ENCODE measurements around the gene DAPK1.

DAPK1 gene

DNA sequence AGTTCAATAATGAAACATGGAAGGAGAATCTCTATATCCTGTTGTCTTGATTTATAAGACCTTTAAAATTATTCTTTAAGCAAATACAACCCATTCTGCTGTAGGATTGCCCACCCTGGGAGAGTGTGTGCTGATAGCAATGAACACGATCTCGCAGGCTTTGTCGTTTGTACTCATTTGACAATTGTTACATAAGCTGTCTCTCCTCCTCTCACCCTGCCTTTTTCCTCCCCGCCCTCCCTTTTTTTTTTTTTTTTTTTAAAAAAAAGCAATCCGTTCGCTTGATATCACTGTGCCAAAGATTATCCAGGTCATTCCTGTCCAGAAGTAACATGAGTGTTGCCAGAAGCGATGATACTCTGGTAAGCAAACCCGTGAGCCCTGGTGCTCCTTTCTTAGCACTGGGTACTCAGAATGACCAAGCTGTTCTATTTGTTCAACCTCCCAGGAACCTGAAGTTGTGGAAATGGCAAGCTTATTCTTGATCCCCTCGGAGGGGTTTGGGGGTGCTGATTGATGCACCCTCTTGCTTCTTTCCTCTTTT is 145.5 kb downstream of the DAPK1 start:
- DNase-seq, result no peak
- peaks cover 2% of the 10 kb centered on the region for H3K27me3 Mint-ChIP-seq
- H3K9me3 Mint-ChIP-seq, result no peaks in the 10 kb centered on the region
- H3K36me3 Mint-ChIP-seq (ENCODE audit: low read depth), result no peaks in the 10 kb centered on the region
- H3K4me1 Mint-ChIP-seq (ENCODE audit: low read depth), result peaks cover 3% of the 10 kb centered on the region
- H3K27ac Mint-ChIP-seq, result no peak overlapping the region
- no peak overlapping the region for H3K4me3 Mint-ChIP-seq

DNA sequence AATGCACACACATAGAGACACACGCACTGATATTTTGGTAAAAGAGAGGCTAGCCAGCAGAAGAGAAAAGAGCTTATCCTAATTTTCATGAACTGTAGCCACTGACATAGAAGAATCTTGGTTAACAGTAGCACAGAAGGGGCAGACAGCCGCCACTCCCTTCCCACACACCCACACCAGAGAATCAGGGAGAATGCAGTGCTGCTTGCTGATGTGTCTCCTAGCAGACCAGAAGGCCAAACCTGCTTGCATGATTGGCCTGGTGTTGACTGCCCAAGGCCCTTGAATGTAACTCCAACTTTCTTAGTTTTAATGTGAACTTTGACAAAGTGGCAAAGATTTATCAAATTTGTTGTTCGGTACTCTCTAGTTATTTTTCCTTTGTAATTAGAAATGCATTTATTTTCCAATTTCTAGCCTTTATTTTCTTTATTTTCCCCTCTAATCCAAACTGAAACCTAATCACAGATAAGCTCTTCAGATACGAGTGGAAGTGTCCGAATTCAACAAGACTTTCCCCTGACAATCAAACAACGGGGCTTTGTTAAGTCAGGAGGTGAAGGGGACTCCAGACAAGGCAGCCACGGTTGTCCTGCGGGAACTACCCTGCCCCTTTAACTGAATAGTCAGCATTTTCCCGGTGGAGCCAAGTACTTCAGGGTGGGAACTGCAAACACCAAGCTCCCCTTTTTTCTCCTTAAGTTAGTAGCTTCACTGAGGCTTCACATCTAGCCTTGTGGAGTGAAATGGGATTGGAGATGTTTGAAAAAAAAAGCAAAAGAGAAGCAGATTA is 146.3 kb downstream of the DAPK1 start:
- Mint-ChIP-seq H3K27me3 (peaks cover 2% of the 10 kb centered on the region), H3K27ac (no peak overlapping the region), H3K4me3 (no peak overlapping the region), H3K9me3 (no peaks in the 10 kb centered on the region), H3K4me1 (ENCODE audit: low read depth) (peaks cover 3% of the 10 kb centered on the region), H3K36me3 (ENCODE audit: low read depth) (no peaks in the 10 kb centered on the region)
- DNase-seq, result no peak

GRCh38 chr9:87644659-87645058 is 147.0 kb downstream of the DAPK1 start:
- Mint-ChIP-seq H3K4me1 (ENCODE audit: low read depth) (peaks cover 3% of the 10 kb centered on the region), H3K27ac (no peak overlapping the region), H3K36me3 (ENCODE audit: low read depth) (no peaks in the 10 kb centered on the region), H3K27me3 (peaks cover 2% of the 10 kb centered on the region), H3K9me3 (no peaks in the 10 kb centered on the region), H3K4me3 (no peak overlapping the region)
- no peak for DNase-seq

DNA sequence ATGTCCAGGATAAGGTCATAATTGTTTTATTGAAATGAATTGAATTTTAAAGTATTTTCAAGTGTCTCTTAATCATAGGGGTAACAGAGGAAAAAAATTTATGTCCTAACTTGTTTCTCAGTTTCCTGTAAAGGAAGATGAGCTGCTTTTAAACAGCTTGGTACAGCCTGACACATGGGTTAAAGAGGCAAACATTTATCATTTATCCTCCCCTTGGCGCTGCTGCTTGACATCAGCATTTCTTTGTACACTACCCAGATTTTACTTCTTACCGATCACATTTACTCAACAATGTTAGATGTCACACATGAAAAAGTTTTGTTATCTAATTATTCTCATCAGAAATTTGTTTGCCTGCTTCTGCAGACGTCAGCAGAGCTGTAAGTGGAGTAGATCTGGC is 148.9 kb downstream of the DAPK1 start:
- H3K4me3 Mint-ChIP-seq, result no peak overlapping the region
- H3K9me3 Mint-ChIP-seq, result no peaks in the 10 kb centered on the region
- H3K27me3 Mint-ChIP-seq, result peaks cover 2% of the 10 kb centered on the region
- no peak overlapping the region for H3K27ac Mint-ChIP-seq
- H3K36me3 Mint-ChIP-seq (ENCODE audit: low read depth), result no peaks in the 10 kb centered on the region
- peaks cover 3% of the 10 kb centered on the region for H3K4me1 Mint-ChIP-seq (ENCODE audit: low read depth)
- no peak for DNase-seq

DNA sequence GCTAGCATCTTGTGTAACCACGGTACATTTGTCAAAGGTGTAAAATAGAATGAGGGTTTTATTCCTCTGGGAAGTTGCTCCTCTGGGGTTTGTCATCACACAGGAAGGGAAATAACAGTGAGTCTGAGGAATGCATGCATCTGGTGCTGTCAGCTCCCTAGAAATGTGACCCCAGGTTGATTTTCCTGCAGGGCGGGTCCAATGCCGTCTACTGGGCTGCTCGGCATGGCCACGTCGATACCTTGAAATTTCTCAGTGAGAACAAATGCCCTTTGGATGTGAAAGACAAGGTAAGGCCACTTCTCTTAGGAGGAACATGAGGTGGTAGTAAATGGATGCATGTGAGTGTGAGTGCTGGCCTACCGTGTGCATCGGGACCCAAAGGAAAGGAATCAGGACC is 149.4 kb downstream of the DAPK1 start:
- H3K27me3 Mint-ChIP-seq, result peaks cover 2% of the 10 kb centered on the region
- no peaks in the 10 kb centered on the region for H3K36me3 Mint-ChIP-seq (ENCODE audit: low read depth)
- H3K9me3 Mint-ChIP-seq, result no peaks in the 10 kb centered on the region

DNA sequence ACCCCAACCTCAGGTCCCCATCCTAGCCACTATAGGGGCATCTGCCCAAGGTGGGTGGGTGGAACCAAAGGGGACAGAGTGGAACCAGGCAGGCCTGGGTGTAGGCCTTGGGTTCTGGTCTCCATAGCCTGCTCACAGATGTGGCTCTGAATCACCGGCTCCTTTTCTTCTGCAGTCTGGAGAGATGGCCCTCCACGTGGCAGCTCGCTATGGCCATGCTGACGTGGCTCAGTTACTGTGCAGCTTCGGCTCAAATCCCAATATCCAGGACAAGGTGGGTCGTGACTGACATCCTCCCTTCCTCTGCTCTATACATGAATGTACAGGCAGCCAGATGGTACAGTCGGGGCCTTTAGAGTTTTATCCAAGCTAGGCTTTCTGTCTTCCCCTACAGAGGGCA is 150.9 kb downstream of the DAPK1 start:
- Mint-ChIP-seq H3K9me3 (no peaks in the 10 kb centered on the region), H3K4me3 (no peak overlapping the region), H3K4me1 (ENCODE audit: low read depth) (no peaks in the 10 kb centered on the region), H3K27ac (no peak overlapping the region), H3K36me3 (ENCODE audit: low read depth) (no peaks in the 10 kb centered on the region), H3K27me3 (peaks cover 2% of the 10 kb centered on the region)
- DNase-seq, result no peak

More for the DNA sequence above, 149.4 kb downstream of the DAPK1 start:
- Mint-ChIP-seq H3K4me1 (ENCODE audit: low read depth) (no peaks in the 10 kb centered on the region), H3K27ac (no peak overlapping the region), H3K4me3 (no peak overlapping the region)
- no peak for DNase-seq

DNA sequence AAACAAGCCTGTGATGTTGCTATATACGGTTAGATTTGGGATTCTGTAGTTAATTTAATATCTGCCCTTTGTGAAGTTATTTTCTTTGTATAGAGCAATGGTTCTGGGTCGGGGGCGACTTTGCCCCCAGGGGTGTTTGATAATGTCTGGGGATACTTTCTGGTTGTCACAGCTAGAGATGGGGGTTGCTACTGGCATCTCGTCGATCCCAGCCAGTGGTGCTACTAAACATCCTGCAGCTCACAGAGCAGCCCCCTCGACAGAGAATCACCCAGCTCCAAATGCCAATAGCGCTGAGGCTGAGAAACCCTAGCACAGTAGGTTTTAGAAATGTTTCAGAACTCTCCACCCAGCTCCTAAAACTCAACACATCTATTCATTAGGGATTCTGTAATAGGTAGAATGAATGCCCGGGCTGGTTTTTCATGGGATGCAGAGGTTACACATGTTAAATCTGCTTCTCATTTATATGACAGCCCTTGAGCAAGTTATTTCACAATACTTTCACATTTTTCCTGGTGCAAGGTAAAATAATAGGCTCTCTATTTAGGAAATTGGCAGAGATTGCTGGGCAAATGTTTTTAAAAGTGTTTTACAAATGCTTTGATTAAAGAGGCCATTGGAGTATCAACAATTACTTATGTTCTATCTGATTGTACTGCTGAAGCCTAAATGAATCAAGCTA is 153.1 kb downstream of the DAPK1 start:
- no peak for DNase-seq
- H3K9me3 Mint-ChIP-seq, result no peaks in the 10 kb centered on the region
- H3K27ac Mint-ChIP-seq, result no peak overlapping the region
- peaks cover 2% of the 10 kb centered on the region for H3K27me3 Mint-ChIP-seq
- H3K36me3 Mint-ChIP-seq (ENCODE audit: low read depth), result no peaks in the 10 kb centered on the region
- H3K4me3 Mint-ChIP-seq, result no peak overlapping the region
- H3K4me1 Mint-ChIP-seq (ENCODE audit: low read depth), result no peaks in the 10 kb centered on the region

DNA sequence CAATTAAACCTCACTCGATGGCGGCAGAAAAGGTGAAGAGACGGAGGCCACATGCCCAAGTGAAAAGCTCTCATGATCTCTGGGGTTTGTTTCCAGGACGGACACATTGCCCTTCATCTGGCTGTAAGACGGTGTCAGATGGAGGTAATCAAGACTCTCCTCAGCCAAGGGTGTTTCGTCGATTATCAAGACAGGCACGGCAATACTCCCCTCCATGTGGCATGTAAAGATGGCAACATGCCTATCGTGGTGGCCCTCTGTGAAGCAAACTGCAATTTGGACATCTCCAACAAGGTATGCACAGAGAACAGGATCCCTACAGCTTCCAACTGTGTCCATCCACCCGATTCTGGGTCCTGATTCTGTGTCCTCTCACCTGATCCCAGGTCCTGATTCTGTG is 153.8 kb downstream of the DAPK1 start:
- no peak for DNase-seq
- Mint-ChIP-seq H3K4me1 (ENCODE audit: low read depth) (no peaks in the 10 kb centered on the region), H3K36me3 (ENCODE audit: low read depth) (no peaks in the 10 kb centered on the region), H3K4me3 (no peak overlapping the region), H3K9me3 (no peaks in the 10 kb centered on the region), H3K27me3 (peaks cover 2% of the 10 kb centered on the region), H3K27ac (no peak overlapping the region)

GRCh38 chr9:87653941-87654340 is 156.3 kb downstream of the DAPK1 start:
- H3K4me1 Mint-ChIP-seq (ENCODE audit: low read depth), result no peaks in the 10 kb centered on the region
- no peak overlapping the region for H3K27ac Mint-ChIP-seq
- H3K27me3 Mint-ChIP-seq, result no peaks in the 10 kb centered on the region
- no peaks in the 10 kb centered on the region for H3K9me3 Mint-ChIP-seq
- H3K36me3 Mint-ChIP-seq (ENCODE audit: low read depth), result no peaks in the 10 kb centered on the region
- no peak overlapping the region for H3K4me3 Mint-ChIP-seq
- no peak for DNase-seq

DNA sequence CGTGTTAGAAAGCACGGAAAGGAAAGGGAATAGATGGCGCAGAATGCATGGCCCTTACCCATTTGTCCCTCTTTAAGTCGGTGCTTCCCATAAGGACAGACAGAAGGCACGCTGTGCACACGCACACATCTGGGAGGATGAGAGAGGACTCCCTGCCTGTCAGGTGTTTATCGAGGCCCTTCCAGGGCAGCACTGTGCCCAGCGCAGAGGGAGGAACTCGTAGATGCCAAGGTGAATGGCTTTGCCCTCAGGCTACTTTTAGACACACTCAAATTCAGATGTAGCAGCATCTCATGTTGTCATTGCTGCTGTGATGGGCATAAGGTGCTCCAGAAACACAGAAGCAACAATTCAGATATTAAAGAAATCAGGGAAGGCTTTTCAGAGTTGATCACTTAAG is 158.1 kb downstream of the DAPK1 start:
- Mint-ChIP-seq H3K4me3 (no peak overlapping the region), H3K27ac (no peak overlapping the region), H3K36me3 (ENCODE audit: low read depth) (no peaks in the 10 kb centered on the region)

DNA sequence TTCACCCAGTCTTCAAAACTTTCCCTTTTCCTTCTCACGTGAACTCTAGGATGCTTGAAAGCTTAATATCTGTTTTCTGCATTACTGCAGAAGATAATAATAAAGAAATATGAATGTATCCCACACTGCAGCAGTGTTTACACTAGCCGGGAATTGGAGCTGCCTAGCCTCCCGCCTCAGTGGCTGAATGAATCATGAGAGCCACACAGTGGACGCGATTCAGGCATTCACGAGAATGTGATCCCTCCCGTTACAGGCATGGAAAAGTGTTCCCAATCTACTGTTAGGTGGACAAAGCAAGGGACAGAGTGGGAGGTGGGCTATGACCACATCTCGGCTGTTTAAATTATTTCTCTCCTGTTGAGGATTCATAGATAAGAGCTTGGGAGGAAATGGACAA is 158.8 kb downstream of the DAPK1 start:
- Mint-ChIP-seq H3K36me3 (ENCODE audit: low read depth) (no peaks in the 10 kb centered on the region), H3K4me3 (no peak overlapping the region), H3K4me1 (ENCODE audit: low read depth) (peaks cover 4% of the 10 kb centered on the region), H3K27me3 (no peaks in the 10 kb centered on the region), H3K9me3 (no peaks in the 10 kb centered on the region), H3K27ac (no peak overlapping the region)
- no peak for DNase-seq

More for the DNA sequence above, 158.1 kb downstream of the DAPK1 start:
- no peak for DNase-seq
- Mint-ChIP-seq H3K4me1 (ENCODE audit: low read depth) (no peaks in the 10 kb centered on the region), H3K27me3 (no peaks in the 10 kb centered on the region), H3K9me3 (no peaks in the 10 kb centered on the region)

DNA sequence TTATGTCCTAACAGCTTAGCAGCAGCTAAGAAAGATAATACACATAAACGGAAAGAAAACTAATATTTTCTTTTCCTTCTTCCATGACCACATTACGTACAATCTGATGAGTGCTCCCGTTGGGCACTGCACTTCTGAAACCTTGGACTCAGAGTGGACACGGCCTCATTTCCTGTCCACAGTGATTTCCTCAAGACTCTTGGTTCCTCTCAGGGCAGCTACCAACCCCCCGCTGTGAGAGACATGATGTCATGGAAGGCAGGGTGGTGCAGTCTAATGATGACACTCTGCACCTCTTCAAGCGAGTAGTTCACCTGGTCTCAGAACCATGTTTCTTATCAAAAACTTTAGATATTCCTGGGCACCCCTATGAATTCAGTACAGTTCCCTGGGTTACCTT is 159.5 kb downstream of the DAPK1 start:
- H3K27ac Mint-ChIP-seq, result no peak overlapping the region
- H3K4me3 Mint-ChIP-seq, result no peak overlapping the region
- no peak for DNase-seq
- no peaks in the 10 kb centered on the region for H3K9me3 Mint-ChIP-seq
- peaks cover 8% of the 10 kb centered on the region for H3K4me1 Mint-ChIP-seq (ENCODE audit: low read depth)
- H3K27me3 Mint-ChIP-seq, result no peaks in the 10 kb centered on the region
- no peaks in the 10 kb centered on the region for H3K36me3 Mint-ChIP-seq (ENCODE audit: low read depth)

DNA sequence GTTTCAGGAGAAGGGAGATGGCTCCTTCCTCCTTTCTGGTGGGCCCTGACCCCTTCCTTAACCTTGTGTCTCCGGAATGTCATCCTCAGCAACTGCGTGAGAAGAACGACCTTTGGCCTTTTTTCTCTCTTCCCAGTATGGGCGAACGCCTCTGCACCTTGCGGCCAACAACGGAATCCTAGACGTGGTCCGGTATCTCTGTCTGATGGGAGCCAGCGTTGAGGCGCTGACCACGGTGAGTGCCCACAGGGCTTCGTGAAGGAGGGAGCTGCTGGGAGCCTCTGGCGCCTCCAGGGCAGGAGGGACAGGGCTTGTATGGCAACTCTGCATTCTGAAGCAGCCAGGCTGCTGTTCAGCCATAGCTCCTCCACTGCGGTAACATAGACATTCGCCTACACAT is 160.2 kb downstream of the DAPK1 start:
- Mint-ChIP-seq H3K4me3 (no peak overlapping the region), H3K27ac (no peak overlapping the region)
- no peak for DNase-seq

DNA sequence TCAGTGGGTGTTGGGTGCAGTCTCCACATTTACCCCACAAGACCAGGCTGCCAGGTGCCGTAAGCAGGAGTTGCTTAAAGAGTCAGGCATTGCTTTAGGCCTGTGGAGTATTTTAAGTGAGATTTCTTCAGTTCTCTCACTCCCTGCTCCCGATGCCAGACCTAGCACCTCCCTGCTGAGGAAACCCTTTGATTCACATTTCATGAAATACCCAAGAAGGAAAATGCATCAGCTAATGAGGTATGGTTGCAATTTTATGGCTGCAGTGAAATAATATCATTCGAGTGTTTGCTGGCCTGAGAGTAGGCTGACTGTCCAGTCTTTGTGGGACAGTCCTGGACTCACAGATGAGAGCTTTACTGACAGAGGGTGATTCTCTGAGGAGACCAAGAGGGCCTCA is 160.8 kb downstream of the DAPK1 start:
- Mint-ChIP-seq H3K27ac (no peak overlapping the region), H3K9me3 (no peaks in the 10 kb centered on the region), H3K4me3 (no peak overlapping the region), H3K4me1 (ENCODE audit: low read depth) (peaks cover 11% of the 10 kb centered on the region), H3K36me3 (ENCODE audit: low read depth) (no peaks in the 10 kb centered on the region), H3K27me3 (peaks cover under 1% of the 10 kb centered on the region)
- no peak for DNase-seq

More for the DNA sequence above, 160.2 kb downstream of the DAPK1 start:
- peaks cover 10% of the 10 kb centered on the region for H3K4me1 Mint-ChIP-seq (ENCODE audit: low read depth)
- no peaks in the 10 kb centered on the region for H3K36me3 Mint-ChIP-seq (ENCODE audit: low read depth)
- no peaks in the 10 kb centered on the region for H3K9me3 Mint-ChIP-seq
- no peaks in the 10 kb centered on the region for H3K27me3 Mint-ChIP-seq

Data from activated T-cell treated with anti-CD3 and anti-CD28 coated beads, Interleukin-2, amount 50 U/mL, for 24 hours (primary cell).